H1 (cell line): ENCODE data around the gene PRKN. TPM values are rescaled to one million over a fixed set of nuclear protein-coding genes. Genes with fewer than 3 reads are reported as not detected.

Source experiments
- CTCF ChIA-PET: fragments of 300-600 bp; sonication (Branson Sonifier 250); formaldehyde crosslinking; loops from one replicate; lab custom pipeline; 2021; ENCODE audit not compliant: partially characterized antibody; lab: Charles Lee
- POLR2A ChIA-PET: fragments of 300-600 bp; sonication (Branson Sonifier 250); formaldehyde crosslinking; loops from one replicate; lab custom pipeline; 2021; ENCODE audit warnings: inconsistent platforms; ENCODE audit not compliant: partially characterized antibody; lab: Charles Lee
- DNase-seq, 2 experiments: peaks; one replicate each; pipeline versions ENCODE4 v3.0.0 to v3.0.0-alpha.2; 2010 to 2022; ENCODE audit warnings: low spot score in 2 of 2, low read depth in 1 of 2, mixed read lengths in 1 of 2
- FAIRE-seq: peaks from 2 replicates; lab custom pipeline; 2011; peaks lifted over from hg19 to GRCh38; lab: Jason Lieb, UNC
- H2AFZ ChIP-seq: 2 replicates; pipeline ENCODE4 v1.8.1; 2012; ENCODE audit warnings: low read length, inconsistent platforms
- H2AK5ac ChIP-seq: 2 replicates; pipeline ENCODE4 v1.6.1; 2013; ENCODE audit warnings: low read depth, low read length
- H2BK120ac ChIP-seq: replicated peaks from 2 replicates; pipeline ENCODE3; 2013; ENCODE audit warnings: low read depth, low read length, inconsistent platforms
- H2BK12ac ChIP-seq: 2 replicates; pipeline ENCODE4 v1.6.1; 2013; ENCODE audit warnings: low read depth, low read length
- H2BK15ac ChIP-seq: 2 replicates; pipeline ENCODE4 v1.6.1; 2013; ENCODE audit warnings: low read length
- H2BK20ac ChIP-seq: 2 replicates; pipeline ENCODE4 v1.6.1; 2013; ENCODE audit warnings: low read length
- H2BK5ac ChIP-seq: 2 replicates; pipeline ENCODE4 v1.6.1; 2013; ENCODE audit warnings: low read depth, low read length
- H3K14ac ChIP-seq: 2 replicates; pipeline ENCODE4 v1.6.1; 2013; ENCODE audit warnings: inconsistent platforms; ENCODE audit not compliant: insufficient read length
- H3K18ac ChIP-seq: 2 replicates; pipeline ENCODE4 v1.6.1; 2013; ENCODE audit warnings: low read length; ENCODE audit errors: extremely low read depth
- H3K23ac ChIP-seq: 2 replicates; pipeline ENCODE4 v1.6.1; 2013; ENCODE audit warnings: inconsistent platforms; ENCODE audit not compliant: insufficient read length
- H3K23me2 ChIP-seq: 2 replicates; pipeline ENCODE4 v1.6.1; 2013; ENCODE audit warnings: low read depth, low read length
- H3K27ac ChIP-seq: 2 replicates; pipeline ENCODE4 v1.6.1; 2011; ENCODE audit warnings: low read depth, low read length, inconsistent platforms
- H3K27me3 ChIP-seq, 4 experiments: replicated peaks in 1 of 4; 1 replicate in 1 of 4; 2 replicates in 3 of 4; pipeline versions ENCODE4 v1.6.1 to v1.8.1; 2011 to 2013; ENCODE audit warnings: low read length in 3 of 4, mild to moderate bottlenecking in 3 of 4, inconsistent platforms in 2 of 4, mixed read lengths in 2 of 4, moderate library complexity in 1 of 4; ENCODE audit not compliant: control insufficient read depth in 3 of 4, insufficient read depth in 3 of 4; ENCODE audit errors: extremely low read depth in 1 of 4
- H3K36me3 ChIP-seq, 4 experiments: 2 replicates each; pipeline versions ENCODE4 v1.6.1 to v1.8.1; 2011 to 2013; ENCODE audit warnings: mild to moderate bottlenecking in 4 of 4, low read length in 3 of 4, moderate library complexity in 2 of 4, control low read depth in 1 of 4, inconsistent platforms in 1 of 4; ENCODE audit not compliant: insufficient read depth in 4 of 4, control insufficient read depth in 2 of 4
- H3K4ac ChIP-seq: replicated peaks from 2 replicates; pipeline ENCODE3; 2013; ENCODE audit warnings: low read length, low read depth, mixed read lengths, inconsistent platforms; ENCODE audit not compliant: insufficient read length
- H3K4me1 ChIP-seq, 4 experiments: replicated peaks in 1 of 4; 1 replicate in 1 of 4; 2 replicates in 3 of 4; pipeline versions ENCODE4 v1.6.1 to v1.8.1; 2011 to 2013; ENCODE audit warnings: low read length in 3 of 4, inconsistent platforms in 2 of 4, mixed read lengths in 1 of 4; ENCODE audit not compliant: insufficient read depth in 4 of 4, control insufficient read depth in 3 of 4
- H3K4me2 ChIP-seq, 2 experiments: 2 replicates each; pipeline versions ENCODE4 v1.6.1 to v1.8.1; 2011 to 2013; ENCODE audit warnings: low read depth in 2 of 2, low read length in 2 of 2, control low read depth in 1 of 2, inconsistent platforms in 1 of 2, mild to moderate bottlenecking in 1 of 2; ENCODE audit not compliant: insufficient read depth in 1 of 2
- H3K4me3 ChIP-seq, 4 experiments: fragments of 200-600, 300-600 bp in 1 of 4; sonication (generic), shearing (Covaris generic), sonication (Bioruptor Twin) in 1 of 4; 2 replicates each; pipeline versions ENCODE4 v1.5.1 to v1.8.1; 2011 to 2016; ENCODE audit warnings: low read length in 4 of 4, low read depth in 3 of 4, control low read depth in 2 of 4, inconsistent platforms in 2 of 4, mild to moderate bottlenecking in 2 of 4, mixed read lengths in 1 of 4, moderate library complexity in 1 of 4; ENCODE audit not compliant: insufficient read depth in 2 of 4; ENCODE audit errors: extremely low read depth in 1 of 4
- H3K56ac ChIP-seq: replicated peaks from 2 replicates; pipeline ENCODE3; 2013; ENCODE audit warnings: low read depth, mild to moderate bottlenecking, mixed read lengths, low read length, inconsistent platforms; ENCODE audit not compliant: insufficient read length
- H3K79me1 ChIP-seq: 2 replicates; pipeline ENCODE4 v1.6.1; 2013; ENCODE audit warnings: low read depth, low read length, control low read depth
- H3K79me2 ChIP-seq, 2 experiments: 2 replicates each; pipeline versions ENCODE4 v1.6.1 to v1.8.1; 2012 to 2013; ENCODE audit warnings: low read length in 2 of 2, mild to moderate bottlenecking in 2 of 2, inconsistent platforms in 1 of 2; ENCODE audit not compliant: insufficient read depth in 2 of 2, control insufficient read depth in 1 of 2
- H3K9ac ChIP-seq, 4 experiments: replicated peaks in 1 of 4; 1 replicate in 1 of 4; 2 replicates in 3 of 4; pipeline versions ENCODE4 v1.6.1 to v1.8.1; 2011 to 2013; ENCODE audit warnings: low read depth in 3 of 4, low read length in 3 of 4, control low read depth in 2 of 4, mild to moderate bottlenecking in 2 of 4, moderate library complexity in 2 of 4, inconsistent platforms in 1 of 4; ENCODE audit errors: extremely low read depth in 1 of 4
- H3K9me3 ChIP-seq, 2 experiments: 2 replicates each; pipeline versions ENCODE4 v1.6.1 to v1.8.1; 2012 to 2013; ENCODE audit warnings: mild to moderate bottlenecking in 2 of 2, moderate library complexity in 2 of 2, control low read depth in 1 of 2, inconsistent platforms in 1 of 2, low read depth in 1 of 2, low read length in 1 of 2, mixed read lengths in 1 of 2; ENCODE audit not compliant: insufficient read depth in 2 of 2
- H4K20me1 ChIP-seq, 2 experiments: replicated peaks in 1 of 2; 2 replicates each; pipeline versions ENCODE3 to v1.8.1; 2011 to 2013; ENCODE audit warnings: inconsistent platforms in 2 of 2, low read length in 2 of 2, mild to moderate bottlenecking in 1 of 2; ENCODE audit not compliant: insufficient read depth in 2 of 2, control insufficient read depth in 1 of 2
- H4K5ac ChIP-seq: 2 replicates; pipeline ENCODE4 v1.6.1; 2013; ENCODE audit warnings: low read length, low read depth, mixed read lengths, inconsistent platforms; ENCODE audit not compliant: insufficient read length
- H4K8ac ChIP-seq: 2 replicates; pipeline ENCODE4 v1.8.0; 2013; ENCODE audit warnings: mild to moderate bottlenecking, moderate library complexity, low read length, inconsistent platforms; ENCODE audit not compliant: insufficient read depth; ENCODE audit errors: extremely low read depth
- H4K91ac ChIP-seq: replicated peaks from 2 replicates; pipeline ENCODE3; 2013; ENCODE audit warnings: low read length, mixed read lengths, inconsistent platforms; ENCODE audit not compliant: insufficient read length
- BCL11A ChIP-seq, 2 experiments: IDR thresholded peaks; one replicate each; pipeline ENCODE4 v1.6.1; 2011; ENCODE audit warnings: low read depth in 2 of 2, low read length in 2 of 2, mild to moderate bottlenecking in 2 of 2
- EP300 ChIP-seq, 2 experiments: IDR thresholded peaks; 1 replicate in 1 of 2; 2 replicates in 1 of 2; pipeline ENCODE4 v1.6.1; 2011 to 2012; ENCODE audit warnings: low read depth in 2 of 2, low read length in 2 of 2, mild to moderate bottlenecking in 2 of 2, borderline replicate concordance in 1 of 2, inconsistent platforms in 1 of 2, moderate library complexity in 1 of 2
- HDAC6 ChIP-seq: IDR thresholded peaks from one replicate; pipeline ENCODE4 v1.7.1; 2012; ENCODE audit warnings: low read depth, mild to moderate bottlenecking, inconsistent platforms, low read length, moderate library complexity
- JUN ChIP-seq: IDR thresholded peaks from 2 replicates; pipeline ENCODE4 v1.6.1; 2011; ENCODE audit warnings: low read depth, mild to moderate bottlenecking, improper control_type of control experiment, low read length
- KDM1A ChIP-seq: fragments of 200-600, 300-600 bp; sonication (generic); IDR thresholded peaks from 2 replicates; pipeline ENCODE4 v1.7.1; 2016; ENCODE audit warnings: mild to moderate bottlenecking, low read length, borderline replicate concordance
- KDM4A ChIP-seq: IDR thresholded peaks from one replicate; pipeline ENCODE4 v1.7.1; 2012; ENCODE audit warnings: low read depth, mild to moderate bottlenecking, moderate library complexity, low read length, inconsistent platforms; ENCODE audit not compliant: severe bottlenecking
- MAX ChIP-seq: IDR thresholded peaks from 2 replicates; pipeline ENCODE4 v1.6.1; 2012; ENCODE audit warnings: inconsistent platforms
- PHF8 ChIP-seq: fragments of 200-600 bp; sonication (generic); conservative IDR thresholded peaks from 2 replicates; pipeline ENCODE4 v1.7.1; 2012; ENCODE audit warnings: low read depth, mild to moderate bottlenecking, inconsistent platforms, low read length, moderate library complexity
- RFX5 ChIP-seq: IDR thresholded peaks from 2 replicates; pipeline ENCODE4 v1.6.1; 2011; ENCODE audit warnings: low read depth, low read length, improper control_type of control experiment, borderline replicate concordance
- RNF2 ChIP-seq: fragments of 200-900, 300-1000 bp; sonication (generic); IDR thresholded peaks from 2 replicates; pipeline ENCODE4 v1.7.1; 2016; ENCODE audit warnings: borderline replicate concordance, low read depth, mild to moderate bottlenecking, antibody characterized with exemption, low read length; ENCODE audit not compliant: poor library complexity, severe bottlenecking; ENCODE audit errors: missing control alignments
- TAF1 ChIP-seq: IDR thresholded peaks from 2 replicates; pipeline ENCODE4 v1.6.1; 2011; ENCODE audit warnings: mild to moderate bottlenecking, low read depth, low read length
- TEAD4 ChIP-seq: IDR thresholded peaks from 2 replicates; pipeline ENCODE4 v1.6.1; 2012; ENCODE audit warnings: low read depth, low read length, inconsistent platforms, mixed read lengths
- WGBS, 2 experiments: shearing (Covaris generic) in 1 of 2; methylation state at CpG; one replicate each; pipeline versions ENCODE4 v1.1.6 to v1.1.7; 2013 to 2015; ENCODE audit warnings: low lambda C conversion rate in 2 of 2, mixed read lengths in 2 of 2, inconsistent platforms in 1 of 2, low coverage in 1 of 2, missing lambda C conversion rate in 1 of 2; ENCODE audit not compliant: insufficient replicate concordance in 2 of 2, insufficient coverage in 1 of 2, insufficient read length in 1 of 2; ENCODE audit errors: extremely low coverage in 1 of 2, missing lambda C conversion rate in 1 of 2; 5-methylcytosine and 5-hydroxymethylcytosine counted together
- polyA plus RNA-seq, 7 experiments: library from polyadenylated mRNA; depleted of rRNA in 3 of 7; stranded (reverse) in 5 of 7; unstranded in 2 of 7; fragments of >200 nt in 5 of 7; fragments of 200-250 nt in 2 of 7; gene quantifications; 1 replicate in 5 of 7; 2 replicates in 1 of 7; 4 replicates in 1 of 7; pipeline versions ENCODE4 v1.2.1 to v1.2.3, GENCODE V29; 2011 to 2013; ENCODE audit warnings: missing spikeins in 2 of 7, mixed read lengths in 2 of 7
- total RNA-seq: library from RNA; stranded (reverse); fragmentation: NEBNext Ultra II Directional; extraction: Animal tissue kit (Norgen Biotek cat#: 25700); gene quantifications from 2 replicates; pipeline ENCODE4 v1.2.1, GENCODE V29; 2021

PRKN gene
- total and polyA plus RNA-seq, 2 of the 8 experiments (the other 6 are each of a cell fraction or from before 2014, with no cell fraction given) = 0.13 to 0.29 TPM

DNA sequence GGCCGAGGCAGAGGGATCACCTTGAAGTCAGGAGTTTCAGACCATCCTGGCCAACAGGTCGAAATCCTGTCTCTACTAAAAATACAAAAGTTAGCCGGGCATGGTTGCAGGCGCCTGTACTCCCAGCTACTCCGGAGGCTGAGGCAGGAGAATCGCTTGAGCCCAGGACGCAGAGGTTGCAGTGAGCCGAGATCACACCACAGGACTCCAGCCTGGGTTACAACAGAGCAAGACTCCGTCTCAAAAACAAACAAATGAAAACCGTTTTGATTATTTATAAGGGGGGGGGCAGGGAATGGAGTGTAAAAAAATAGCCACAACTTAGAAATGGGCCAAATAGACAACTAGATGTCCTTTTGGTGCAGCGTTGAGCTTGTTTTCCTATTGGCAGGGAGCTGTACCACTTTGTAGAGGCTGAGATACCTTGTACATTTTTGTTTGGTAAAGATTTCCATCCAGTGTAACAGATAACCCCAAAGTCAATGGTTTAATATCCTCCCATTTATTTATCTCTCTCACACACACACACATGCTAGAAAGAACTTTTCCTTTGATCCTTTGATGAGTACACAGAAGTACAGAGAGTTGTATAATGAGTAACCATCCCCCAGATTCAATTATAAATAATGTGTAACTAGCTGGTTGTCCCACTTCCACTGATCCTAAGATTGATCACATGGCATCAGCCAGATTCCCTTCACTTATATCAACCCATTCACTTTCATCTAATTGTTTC, 477.5 kb downstream of the PRKN start:
- Histone ChIP-seq H2BK15ac (no peak overlapping the region), H3K79me1 (no peaks in the 10 kb centered on the region), H2AFZ (no peak overlapping the region), H4K91ac (no peak overlapping the region), H3K4me2 (no peak overlapping the region), H2BK20ac (no peak overlapping the region), H3K56ac (no peak overlapping the region), H3K18ac (no peak overlapping the region), H3K36me3 (no peaks in the 10 kb centered on the region), H3K9me3 (no peaks in the 10 kb centered on the region), H2BK12ac (no peak overlapping the region), H3K9ac (no peak overlapping the region), H4K20me1 (no peaks in the 10 kb centered on the region), H2BK5ac (no peak overlapping the region), H3K27me3 (no peaks in the 10 kb centered on the region), H3K23ac (no peak overlapping the region), H4K8ac (no peak overlapping the region), H2BK120ac (no peak overlapping the region), H3K79me2 (no peaks in the 10 kb centered on the region), H3K4me1 (no peaks in the 10 kb centered on the region), H3K4me3 (no peak overlapping the region), H3K23me2 (no peaks in the 10 kb centered on the region; the same call in 1 of the 2 replicates), H2AK5ac (no peak overlapping the region), H4K5ac (no peak overlapping the region), H3K27ac (no peak overlapping the region), H3K14ac (no peak overlapping the region), H3K4ac (no peak overlapping the region)
- FAIRE-seq = no peak
- DNase-seq = no peak
- 96% methylated on average over 11 of the region's 11 CpGs; no CpG with 5 or more reads in 1 of the 2 experiments for WGBS, 2 experiments
- POLR2A ChIA-PET = no interaction called here
- CTCF ChIA-PET = interaction anchor here (0.9 to 1.4 kb wide), 3 partner anchors 10 to 1072 kb away, joined by 3 to 6 read pairs (median 3); no protein-coding TSS in a partner anchor
- no peak for TF ChIP-seq KDM1A
- no peak for TF ChIP-seq JUN
- no peak for TF ChIP-seq HDAC6
- TF ChIP-seq RNF2 = no peak
- no peak for TF ChIP-seq MAX
- no peak for TF ChIP-seq TEAD4
- TF ChIP-seq KDM4A = no peak
- no peak for TF ChIP-seq PHF8
- TF ChIP-seq TAF1 = no peak
- no peak for TF ChIP-seq EP300 (IDR thresholded peaks at IDR 0.05; ENCODE audit: borderline replicate concordance in 1 of 2, low read depth in 2 of 2, low read length in 2 of 2)
- TF ChIP-seq RFX5 = no peak
- no peak for TF ChIP-seq BCL11A (IDR thresholded peaks at IDR 0.05; ENCODE audit: low read depth in 2 of 2, low read length in 2 of 2)
